ENCODE data around the gene NDUFS7. TPM values are rescaled to one million over a fixed set of nuclear protein-coding genes. Genes with fewer than 3 reads are reported as not detected.

Gene NDUFS7
- total RNA-seq, 1 experiment from 2014 or later = 49.5 TPM

- Histone ChIP-seq H3K36me3 (peaks cover 43% of the 10 kb centered on the region), H3K9me3 (no peaks in the 10 kb centered on the region), H3K27me3 (no peaks in the 10 kb centered on the region), H3K4me3 (no peak overlapping the region)
- no peak for DNase-seq
Observed at GRCh38 chr19:1441677-1442438, 58.2 kb downstream of the NDUFS7 start.

Other genes with a start within 250 kb of the NDUFS7 start
- gene SBNO2, start 209.6 kb upstream of the NDUFS7 start, total RNA-seq (2014; rRNA removed; shearing (Covaris generic); ENCODE audit: low replicate concordance) = 15.6 and 22.7 TPM in 2 replicates
- gene STK11, start 178.1 kb upstream of the NDUFS7 start, total RNA-seq (2014; rRNA removed; shearing (Covaris generic); ENCODE audit: low replicate concordance) = 43.2 and 51.5 TPM in 2 replicates
- 0.30 and 0.35 TPM in 2 replicates for gene CBARP, start 145.9 kb upstream of the NDUFS7 start, total RNA-seq (2014; rRNA removed; shearing (Covaris generic); ENCODE audit: low replicate concordance)
- gene ATP5F1D, start 142.2 kb upstream of the NDUFS7 start, total RNA-seq (2014; rRNA removed; shearing (Covaris generic); ENCODE audit: low replicate concordance) = 29.4 and 33.8 TPM in 2 replicates
- gene MIDN, start 135.3 kb upstream of the NDUFS7 start, total RNA-seq (2014; rRNA removed; shearing (Covaris generic); ENCODE audit: low replicate concordance) = 4.6 and 5.7 TPM in 2 replicates
- gene CIRBP, start 114.6 kb upstream of the NDUFS7 start, total RNA-seq (2014; rRNA removed; shearing (Covaris generic); ENCODE audit: low replicate concordance) = 64.1 and 68.5 TPM in 2 replicates
- 32.2 and 57.2 TPM in 2 replicates for gene FAM174C, start 108.4 kb upstream of the NDUFS7 start, total RNA-seq (2014; rRNA removed; shearing (Covaris generic); ENCODE audit: low replicate concordance)
- gene EFNA2, start 98.0 kb upstream of the NDUFS7 start, total RNA-seq (2014; rRNA removed; shearing (Covaris generic); ENCODE audit: low replicate concordance) = 0.76 TPM in 1 of 2 replicates, not detected in the other
- 22.1 and 30.7 TPM in 2 replicates for gene GAMT, start 17.6 kb downstream of the NDUFS7 start, total RNA-seq (2014; rRNA removed; shearing (Covaris generic); ENCODE audit: low replicate concordance)
- 107 and 149 TPM in 2 replicates for gene DAZAP1, start 23.7 kb downstream of the NDUFS7 start, total RNA-seq (2014; rRNA removed; shearing (Covaris generic); ENCODE audit: low replicate concordance)
- 702 and 820 TPM in 2 replicates for gene RPS15, start 54.5 kb downstream of the NDUFS7 start, total RNA-seq (2014; rRNA removed; shearing (Covaris generic); ENCODE audit: low replicate concordance)
- gene APC2, start 66.2 kb downstream of the NDUFS7 start, total RNA-seq (2014; rRNA removed; shearing (Covaris generic); ENCODE audit: low replicate concordance) = 0.59 and 2.0 TPM in 2 replicates
- gene C19orf25, start 95.3 kb downstream of the NDUFS7 start, total RNA-seq (2014; rRNA removed; shearing (Covaris generic); ENCODE audit: low replicate concordance) = 25.6 and 51.6 TPM in 2 replicates
- 0.40 and 9.0 TPM in 2 replicates for gene PCSK4, start 106.4 kb downstream of the NDUFS7 start, total RNA-seq (2014; rRNA removed; shearing (Covaris generic); ENCODE audit: low replicate concordance)
- gene REEP6, start 107.3 kb downstream of the NDUFS7 start, total RNA-seq (2014; rRNA removed; shearing (Covaris generic); ENCODE audit: low replicate concordance) = 0.99 and 1.9 TPM in 2 replicates
- gene ADAMTSL5, start 129.1 kb downstream of the NDUFS7 start, total RNA-seq (2014; rRNA removed; shearing (Covaris generic); ENCODE audit: low replicate concordance) = 1.1 TPM in 1 of 2 replicates, not detected in the other
- gene PLK5, start 140.2 kb downstream of the NDUFS7 start, total RNA-seq (2014; rRNA removed; shearing (Covaris generic); ENCODE audit: low replicate concordance) = not detected in 2 replicates
- 26.0 and 27.5 TPM in 2 replicates for gene MEX3D, start 184.4 kb downstream of the NDUFS7 start, total RNA-seq (2014; rRNA removed; shearing (Covaris generic); ENCODE audit: low replicate concordance)
- gene MBD3, start 209.0 kb downstream of the NDUFS7 start, total RNA-seq (2014; rRNA removed; shearing (Covaris generic); ENCODE audit: low replicate concordance) = 75.8 and 119 TPM in 2 replicates
- 59.5 and 192 TPM in 2 replicates for gene UQCR11, start 221.6 kb downstream of the NDUFS7 start, total RNA-seq (2014; rRNA removed; shearing (Covaris generic); ENCODE audit: low replicate concordance)